Islet precursor cell (in vitro differentiated cells): ENCODE results near the gene OSBPL10.

ENCODE experiments used
- DNase-seq: peaks from one replicate; pipeline ENCODE4 v3.0.0-alpha.2; 2018

Gene OSBPL10

GRCh38 chr3:31839144-31839917 is 141.7 kb downstream of the OSBPL10 start:
- no peak for DNase-seq

- DNase-seq, result no peak
Measured at GRCh38 chr3:31836131-31837075, 144.7 kb downstream of the OSBPL10 start.

DNA sequence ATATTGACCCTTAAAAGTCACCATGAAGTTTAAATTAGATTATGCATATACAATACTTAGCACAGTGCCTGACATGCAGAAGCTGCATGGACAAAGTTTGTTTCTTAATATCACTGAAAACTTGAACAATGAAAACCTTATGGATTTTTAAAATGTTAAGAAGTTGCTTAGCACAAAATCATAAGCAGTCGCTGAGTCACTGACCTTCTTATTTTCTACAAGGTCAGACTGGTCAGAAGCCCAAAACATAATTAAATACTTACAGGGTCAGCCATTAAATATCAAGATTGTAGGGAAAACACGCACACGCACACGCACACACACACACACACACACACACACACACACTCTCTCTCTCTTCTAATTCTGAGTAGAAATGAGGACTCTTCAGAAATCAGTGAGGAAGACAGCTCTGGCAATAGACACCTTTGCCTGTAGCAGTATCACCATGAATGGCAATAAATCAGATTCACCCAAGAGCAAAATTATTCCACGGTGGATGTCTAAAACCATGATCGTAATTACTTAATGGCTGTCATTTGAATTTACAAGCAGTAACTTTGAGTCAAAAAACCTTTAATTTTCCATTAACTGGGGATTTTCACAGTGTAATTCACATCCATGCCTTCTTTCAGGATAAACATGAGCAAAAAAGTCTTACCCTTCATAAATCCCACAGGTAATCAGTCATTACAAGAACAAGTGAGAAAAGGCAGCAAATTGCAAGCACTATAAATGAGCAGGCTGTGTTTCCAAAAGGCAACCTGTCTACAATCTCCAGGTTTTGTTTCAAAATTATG is 147.5 kb downstream of the OSBPL10 start:
- DNase-seq, result no peak

GRCh38 chr3:31832551-31832950 is 148.5 kb downstream of the OSBPL10 start:
- peak; percentile 94 for DNase-seq

DNA sequence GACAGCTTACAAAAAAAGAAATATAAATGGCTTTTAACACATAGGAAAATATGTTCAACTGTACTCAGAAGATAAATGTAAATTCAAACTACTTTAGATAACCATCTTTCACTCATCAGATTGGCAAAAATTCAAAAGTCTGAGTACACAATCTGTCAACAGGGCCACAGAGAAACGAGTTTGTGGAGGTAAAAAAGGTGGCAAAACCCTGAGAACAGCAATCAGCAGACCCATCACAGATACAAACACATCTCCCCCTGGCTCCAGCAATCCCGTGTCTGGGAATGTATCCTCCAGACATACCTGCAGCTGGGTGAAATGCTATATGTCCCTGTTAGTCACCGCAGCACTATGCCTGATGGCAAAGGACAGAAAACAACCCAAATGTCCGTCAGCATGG is 149.5 kb downstream of the OSBPL10 start:
- DNase-seq, result peak; percentile 91

DNA sequence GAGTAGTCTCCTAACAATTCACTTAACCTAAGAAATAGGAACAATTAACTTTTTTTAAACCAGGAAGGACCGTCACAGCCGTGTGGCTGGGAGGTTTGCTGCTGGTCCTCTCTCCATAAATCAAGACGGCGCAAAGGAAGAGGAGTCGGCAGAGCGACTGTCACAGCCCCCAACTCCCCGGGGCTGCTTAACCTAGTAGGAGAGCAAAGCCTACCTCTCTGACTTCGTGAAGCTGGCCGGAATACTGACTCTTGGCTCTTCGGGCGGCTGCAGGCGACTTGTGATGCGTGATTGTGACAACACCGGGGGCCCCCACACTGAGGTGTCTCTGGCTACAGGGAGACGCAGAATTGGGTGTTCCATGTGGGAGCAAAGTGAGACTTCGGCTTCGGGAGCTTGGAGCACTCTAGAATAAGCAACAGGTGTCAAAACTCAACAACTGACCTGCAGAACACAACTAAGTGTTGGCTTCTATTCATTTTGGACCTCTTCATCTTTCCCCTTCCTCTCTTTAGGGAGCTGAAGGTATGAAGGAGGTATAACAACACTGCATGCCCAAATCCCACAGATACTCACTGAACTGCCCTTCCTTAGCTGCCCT is 151.1 kb downstream of the OSBPL10 start:
- DNase-seq, result peak; percentile 28

DNA sequence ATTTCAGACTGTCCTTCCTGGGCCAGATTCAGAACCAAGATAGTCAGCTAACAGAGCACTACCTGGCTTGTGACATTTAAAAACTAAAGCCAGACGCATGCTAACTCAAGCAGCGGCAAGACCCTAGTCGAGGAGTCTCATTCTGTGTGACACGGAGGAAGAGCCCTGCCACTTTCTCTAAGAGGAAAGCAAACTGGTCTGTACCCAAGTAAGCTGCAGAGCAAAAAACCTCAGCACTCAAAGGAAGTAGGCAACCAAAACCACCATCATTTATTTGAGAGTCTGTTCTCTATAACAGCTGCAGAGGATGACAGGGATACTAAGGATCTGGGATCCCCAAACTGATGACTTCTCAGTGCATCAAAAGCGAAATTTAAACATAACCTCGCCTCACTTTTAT is 152.1 kb downstream of the OSBPL10 start:
- peak; percentile 40 for DNase-seq

DNA sequence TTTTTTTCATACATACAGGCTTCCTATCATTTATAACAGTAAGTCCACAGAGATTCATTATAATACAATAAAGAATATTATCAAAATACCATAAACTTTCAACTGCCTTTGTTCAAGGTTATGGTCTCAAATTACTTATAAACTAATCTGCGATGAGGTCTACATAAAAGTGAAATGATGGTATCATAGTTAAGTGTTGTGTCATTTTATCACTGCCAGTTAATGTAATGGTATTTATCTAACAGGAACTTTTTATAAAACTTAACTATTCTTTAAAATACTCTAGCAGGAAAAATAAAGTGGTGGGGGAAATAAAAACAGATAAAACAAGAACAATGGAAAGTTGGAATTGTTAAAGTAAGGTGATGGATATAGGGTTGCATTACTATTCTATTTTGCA is 153.1 kb downstream of the OSBPL10 start:
- no peak for DNase-seq

DNA sequence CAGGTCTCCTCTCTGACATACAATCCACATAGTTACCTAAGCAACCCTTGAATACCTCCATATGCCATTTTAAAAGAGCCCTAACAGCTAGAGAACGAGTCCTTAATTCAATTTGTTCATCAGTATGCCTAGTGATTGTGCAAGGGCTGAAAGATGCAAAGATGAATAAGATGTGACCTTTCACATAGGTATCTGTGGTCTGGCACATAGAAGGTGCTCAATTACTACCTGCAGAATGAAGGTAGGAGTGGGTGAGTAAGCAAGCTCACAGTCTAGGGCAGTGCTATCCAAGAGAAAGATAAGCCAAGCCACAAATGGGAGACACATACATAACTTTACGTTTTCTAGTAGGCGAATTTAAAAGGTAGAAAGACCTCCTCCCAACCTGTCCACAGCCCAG is 157.9 kb downstream of the OSBPL10 start:
- no peak for DNase-seq

DNA sequence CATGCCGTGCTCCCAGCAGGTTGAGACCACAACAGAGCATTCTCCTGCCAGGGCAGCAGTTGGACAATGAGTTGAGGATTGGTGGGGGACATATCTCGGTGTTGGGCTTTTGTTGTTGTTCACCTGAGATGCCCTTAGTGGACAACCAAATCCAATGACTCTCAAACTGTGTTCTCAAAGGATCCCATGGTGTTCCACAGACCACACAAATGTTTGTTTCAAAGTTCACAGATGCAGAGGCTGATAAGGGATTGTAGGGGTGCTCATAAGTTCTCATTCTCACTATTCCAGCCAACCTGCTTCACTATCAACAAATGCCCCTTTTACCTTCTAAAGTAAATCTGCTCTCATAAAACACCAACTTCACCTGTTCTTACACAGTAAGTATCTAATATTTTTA is 159.9 kb downstream of the OSBPL10 start:
- DNase-seq, result no peak

- DNase-seq, result no peak
Measured at GRCh38 chr3:31819441-31819840, 161.6 kb downstream of the OSBPL10 start.

- DNase-seq, result no peak
Measured at GRCh38 chr3:31817411-31817966, 163.6 kb downstream of the OSBPL10 start.

DNA sequence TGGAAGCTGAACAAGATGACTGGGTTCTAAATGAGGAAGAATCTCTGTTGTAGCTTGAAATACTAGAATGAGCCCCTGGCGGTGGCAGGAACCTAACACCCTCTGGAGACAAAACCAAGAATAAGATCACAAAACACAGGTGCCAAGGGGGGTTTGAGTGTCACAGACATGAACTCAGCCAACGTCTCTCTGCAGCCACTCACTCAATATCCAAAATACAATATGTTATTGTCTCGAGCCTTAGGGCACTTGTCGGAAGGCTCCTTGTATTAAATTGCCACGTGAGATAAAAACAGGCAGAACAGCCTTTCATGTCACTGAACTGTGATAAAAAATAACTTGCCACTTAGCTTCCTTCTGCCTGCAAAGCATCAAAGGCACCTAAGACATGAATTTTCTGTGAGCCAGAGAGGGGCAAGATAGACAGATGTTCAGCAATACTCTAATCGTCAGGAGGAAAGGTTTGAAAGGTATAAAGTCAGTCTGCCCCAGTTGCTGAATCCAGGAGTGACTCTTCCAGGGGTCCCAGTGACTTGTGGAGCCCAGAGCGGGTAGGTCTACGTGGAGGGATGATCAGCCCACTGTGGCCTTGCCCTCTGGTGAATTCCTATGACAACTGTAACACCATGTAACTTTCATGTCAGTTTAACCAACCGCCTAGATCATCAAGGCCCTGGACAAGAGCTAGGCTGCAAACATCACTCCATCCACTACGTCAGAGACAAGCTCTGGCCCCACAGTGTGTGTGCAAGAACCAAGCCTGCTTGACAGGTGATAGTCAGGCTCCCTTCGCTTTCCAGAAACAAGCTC is 165.2 kb downstream of the OSBPL10 start:
- no peak for DNase-seq

DNA sequence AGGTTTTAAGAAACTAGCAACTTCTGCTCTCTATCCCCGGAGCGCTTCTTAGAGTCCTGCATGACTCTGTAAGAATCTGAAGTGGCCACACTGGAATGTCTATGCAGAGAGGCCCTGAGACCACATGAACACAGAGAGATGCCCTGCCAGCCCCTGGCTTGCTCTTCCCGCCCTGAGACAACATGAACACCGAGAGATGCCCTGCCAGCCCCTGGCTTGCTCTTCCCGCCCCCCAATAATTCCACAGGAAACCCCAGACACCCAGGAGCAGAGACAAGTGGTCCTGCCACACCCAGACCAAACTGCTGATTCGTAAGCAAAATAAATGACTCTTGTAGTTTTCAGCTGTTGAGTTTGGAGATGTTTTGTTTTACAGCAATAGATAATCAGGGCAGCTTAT is 166.1 kb downstream of the OSBPL10 start:
- no peak for DNase-seq

DNA sequence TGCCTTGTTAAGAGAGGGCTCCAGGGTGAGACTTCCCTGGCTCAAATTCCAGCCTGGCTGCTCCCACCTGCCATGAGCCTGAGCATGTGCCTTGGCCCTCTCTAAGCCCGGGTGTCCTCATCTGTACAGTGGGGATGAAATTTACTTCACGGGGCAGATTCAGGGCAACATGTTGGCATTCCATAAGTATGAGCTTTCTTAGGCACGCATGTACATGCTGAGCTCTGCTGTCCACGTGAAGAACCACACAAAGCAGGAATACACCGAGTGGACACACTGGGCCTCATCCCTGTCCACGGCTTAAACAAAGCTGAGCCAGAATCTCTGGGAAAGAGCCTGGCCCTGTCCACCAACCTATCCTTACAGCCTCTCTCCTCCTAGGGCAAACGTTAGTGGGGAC is 167.4 kb downstream of the OSBPL10 start:
- DNase-seq, result no peak

GRCh38 chr3:31813197-31813596 is 167.9 kb downstream of the OSBPL10 start:
- no peak for DNase-seq

DNA sequence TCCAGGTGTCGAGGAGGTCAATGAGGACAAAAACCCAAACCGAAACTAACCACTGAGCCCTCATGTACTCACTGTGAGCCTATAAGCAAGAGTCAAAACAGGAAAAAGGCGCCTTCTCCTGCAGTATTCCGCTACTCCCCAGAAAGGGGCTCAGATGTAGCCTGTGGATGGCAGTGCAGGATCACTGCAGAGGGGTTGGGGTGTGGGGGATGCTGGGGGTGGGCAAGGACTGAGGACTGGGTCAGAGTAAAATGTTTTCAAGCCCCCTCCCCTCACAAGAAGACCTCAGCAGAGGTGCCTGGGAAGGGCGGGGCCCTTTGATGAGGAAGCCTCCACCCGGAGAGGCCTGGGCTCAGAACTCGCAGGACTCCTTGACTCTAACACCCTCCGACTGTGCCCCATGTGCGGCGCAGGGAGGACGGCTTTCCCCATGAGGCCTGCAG is 170.1 kb downstream of the OSBPL10 start:
- no peak for DNase-seq

DNA sequence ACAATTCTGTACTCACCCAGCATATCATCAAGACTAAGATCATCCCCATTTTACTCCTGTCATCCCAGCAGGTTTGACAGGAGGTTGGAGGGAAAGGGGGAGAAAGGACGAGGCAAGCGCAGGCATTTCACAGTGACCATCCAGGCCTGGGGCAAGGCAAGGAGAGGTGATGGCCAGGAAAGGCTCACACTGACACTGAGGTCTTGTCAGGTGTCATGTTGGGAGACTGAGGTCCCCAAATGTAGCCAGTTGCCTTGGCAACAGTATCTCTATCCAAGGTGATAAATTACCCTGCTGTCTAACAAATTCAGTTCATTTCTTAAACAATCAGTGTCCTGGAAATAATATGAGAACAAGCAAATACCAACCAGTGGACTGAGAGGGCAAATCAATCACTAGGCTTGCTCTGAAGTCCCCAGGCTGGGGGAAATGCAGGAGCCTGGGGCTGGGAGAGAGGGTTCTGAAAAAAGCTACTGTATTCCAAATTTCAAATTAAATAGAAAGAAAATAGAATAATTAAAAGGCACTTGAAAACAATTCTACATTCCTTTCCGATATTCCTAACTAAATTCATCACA is 172.8 kb downstream of the OSBPL10 start:
- no peak for DNase-seq

DNA sequence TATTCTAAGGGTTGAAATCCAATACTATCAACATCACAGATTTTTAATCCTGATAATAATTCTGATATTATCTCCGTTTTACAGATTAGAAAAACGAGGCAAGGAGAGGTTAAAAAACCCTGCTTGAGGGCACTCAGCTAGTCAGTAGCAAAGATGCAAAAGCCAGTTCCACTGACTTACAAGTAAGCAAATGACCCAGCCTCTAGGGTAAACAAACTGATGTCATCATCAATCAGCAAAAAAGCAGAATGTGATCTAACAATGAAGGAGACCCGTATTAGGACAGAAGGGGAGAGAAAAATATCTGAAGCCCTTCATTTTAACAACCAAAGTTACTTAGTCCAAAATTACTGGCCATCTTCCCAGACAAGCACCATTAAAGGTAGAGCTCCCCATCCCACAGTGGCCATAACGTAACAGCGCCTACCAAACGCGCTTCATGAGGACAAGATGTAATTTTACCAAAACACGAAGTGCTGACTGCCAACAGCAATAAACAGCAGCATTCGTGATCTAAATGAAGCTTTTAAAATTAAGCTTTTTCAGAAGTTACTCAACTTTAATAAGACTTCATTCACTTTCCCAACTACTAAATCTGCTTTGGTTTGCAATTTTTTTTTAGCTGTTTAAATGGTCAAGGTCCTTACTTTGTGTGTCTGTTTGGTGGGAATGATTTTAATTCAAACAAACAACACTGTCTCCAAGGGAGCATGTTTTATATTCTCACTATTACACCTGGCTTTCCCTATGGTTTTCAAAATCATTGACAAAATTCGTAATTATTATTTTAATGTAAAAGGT is 176.6 kb downstream of the OSBPL10 start:
- no peak for DNase-seq
